Endothelial cell (in vitro differentiated cells): ENCODE data around the gene FMN1. TPM values are rescaled to one million over a fixed set of nuclear protein-coding genes. Genes with fewer than 3 reads are reported as not detected.

Experiments
- DNase-seq: peaks from one replicate; pipeline ENCODE4 v3.0.0; 2021; ENCODE audit warnings: low spot score
- H3K27ac Mint-ChIP-seq: one replicate; pipeline ENCODE4 v1.8.0; 2021; ENCODE audit warnings: mixed read lengths, inconsistent platforms; ENCODE audit not compliant: unreplicated experiment
- H3K27me3 Mint-ChIP-seq: one replicate; pipeline ENCODE4 v1.8.0; 2021; ENCODE audit warnings: mild to moderate bottlenecking, moderate library complexity, mixed read lengths, inconsistent platforms; ENCODE audit not compliant: unreplicated experiment
- H3K36me3 Mint-ChIP-seq: one replicate; pipeline ENCODE4 v1.8.0; 2021; ENCODE audit warnings: mild to moderate bottlenecking, low read depth, mixed read lengths, inconsistent platforms; ENCODE audit not compliant: unreplicated experiment
- H3K4me1 Mint-ChIP-seq: one replicate; pipeline ENCODE4 v1.8.0; 2021; ENCODE audit warnings: mild to moderate bottlenecking, mixed read lengths, inconsistent platforms; ENCODE audit not compliant: unreplicated experiment
- H3K4me3 Mint-ChIP-seq: one replicate; pipeline ENCODE4 v1.8.0; 2021; ENCODE audit warnings: mild to moderate bottlenecking, mixed read lengths, inconsistent platforms; ENCODE audit not compliant: unreplicated experiment
- H3K9me3 Mint-ChIP-seq: one replicate; pipeline ENCODE4 v1.8.0; 2021; ENCODE audit warnings: mixed read lengths, inconsistent platforms; ENCODE audit not compliant: unreplicated experiment
- total RNA-seq: library from RNA; stranded (reverse); fragmentation: NEBNext Ultra II Directional; extraction: Animal tissue kit (Norgen Biotek cat#: 25700); gene quantifications from one replicate; pipeline ENCODE4 v1.2.1, GENCODE V29; 2021; ENCODE audit not compliant: unreplicated experiment
- TF ChIP-seq, protein P1 (sequence below): fragments of 200-600 bp; sonication (generic); IDR thresholded peaks from one replicate; pipeline ENCODE4 v1.5.0; 2021; ENCODE audit warnings: antibody characterized with exemption; ENCODE audit not compliant: unreplicated experiment

FMN1 gene
- total RNA-seq, 1 donor from 2014 or later: 1.3 TPM

GRCh38 chr15:33182278-33182905, 12.1 kb downstream of the FMN1 start:
- TF ChIP-seq, protein P1, sequence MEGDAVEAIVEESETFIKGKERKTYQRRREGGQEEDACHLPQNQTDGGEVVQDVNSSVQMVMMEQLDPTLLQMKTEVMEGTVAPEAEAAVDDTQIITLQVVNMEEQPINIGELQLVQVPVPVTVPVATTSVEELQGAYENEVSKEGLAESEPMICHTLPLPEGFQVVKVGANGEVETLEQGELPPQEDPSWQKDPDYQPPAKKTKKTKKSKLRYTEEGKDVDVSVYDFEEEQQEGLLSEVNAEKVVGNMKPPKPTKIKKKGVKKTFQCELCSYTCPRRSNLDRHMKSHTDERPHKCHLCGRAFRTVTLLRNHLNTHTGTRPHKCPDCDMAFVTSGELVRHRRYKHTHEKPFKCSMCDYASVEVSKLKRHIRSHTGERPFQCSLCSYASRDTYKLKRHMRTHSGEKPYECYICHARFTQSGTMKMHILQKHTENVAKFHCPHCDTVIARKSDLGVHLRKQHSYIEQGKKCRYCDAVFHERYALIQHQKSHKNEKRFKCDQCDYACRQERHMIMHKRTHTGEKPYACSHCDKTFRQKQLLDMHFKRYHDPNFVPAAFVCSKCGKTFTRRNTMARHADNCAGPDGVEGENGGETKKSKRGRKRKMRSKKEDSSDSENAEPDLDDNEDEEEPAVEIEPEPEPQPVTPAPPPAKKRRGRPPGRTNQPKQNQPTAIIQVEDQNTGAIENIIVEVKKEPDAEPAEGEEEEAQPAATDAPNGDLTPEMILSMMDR: no peak
- Mint-ChIP-seq H3K27me3 (no peaks in the 10 kb centered on the region), H3K9me3 (no peaks in the 10 kb centered on the region), H3K36me3 (no peaks in the 10 kb centered on the region), H3K27ac (no peak overlapping the region), H3K4me1 (peaks cover 3% of the 10 kb centered on the region), H3K4me3 (no peak overlapping the region)
- DNase-seq: no peak

DNA sequence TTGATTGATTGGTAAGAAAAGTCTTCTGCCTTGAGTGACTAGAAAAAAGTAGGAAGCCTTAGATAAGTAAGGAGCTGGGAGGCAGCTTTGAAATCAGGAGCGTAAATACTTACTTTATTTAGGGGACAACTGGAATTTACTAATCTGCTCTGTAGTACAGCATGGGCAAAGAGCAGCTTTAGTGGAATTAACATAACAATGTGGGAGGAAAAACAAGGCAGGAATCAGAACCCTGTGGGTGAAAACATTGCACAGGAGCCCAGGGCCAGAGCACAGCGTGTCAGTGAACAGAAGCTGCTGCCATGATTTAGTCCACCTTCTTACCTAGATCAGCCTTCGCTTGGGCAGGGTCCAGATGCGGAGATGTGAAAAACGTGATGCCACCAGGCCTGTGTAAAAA, 14.6 kb downstream of the FMN1 start:
- Mint-ChIP-seq H3K9me3 (no peaks in the 10 kb centered on the region), H3K4me3 (no peak overlapping the region), H3K4me1 (peaks cover 3% of the 10 kb centered on the region), H3K27me3 (no peaks in the 10 kb centered on the region), H3K27ac (no peak overlapping the region), H3K36me3 (no peaks in the 10 kb centered on the region)
- no peak for DNase-seq
- TF ChIP-seq, protein P1: no peak

DNA sequence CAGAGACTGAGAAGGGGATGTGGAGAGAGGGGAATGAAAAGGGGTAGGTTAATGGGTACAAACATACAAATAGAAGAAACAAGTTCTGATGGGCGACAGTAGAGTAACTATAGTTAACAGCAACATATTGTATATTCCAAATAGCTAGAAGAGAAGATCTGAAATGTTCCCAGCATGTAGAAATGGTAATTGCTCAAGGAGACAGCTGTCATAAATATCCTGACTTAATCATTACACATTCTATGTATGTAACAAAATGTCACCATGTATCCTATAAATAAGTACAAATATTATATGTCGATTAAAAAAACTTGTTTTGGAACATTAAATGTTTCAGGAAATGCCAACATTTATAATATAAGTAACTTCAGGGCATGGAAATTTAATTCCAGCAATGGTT, 23.3 kb downstream of the FMN1 start:
- no peaks in the 10 kb centered on the region for H3K4me1 Mint-ChIP-seq

GRCh38 chr15:33169625-33170024, 24.9 kb downstream of the FMN1 start:
- Mint-ChIP-seq H3K36me3 (no peaks in the 10 kb centered on the region), H3K4me1 (no peaks in the 10 kb centered on the region), H3K9me3 (no peaks in the 10 kb centered on the region), H3K4me3 (no peak overlapping the region), H3K27me3 (no peaks in the 10 kb centered on the region), H3K27ac (no peak overlapping the region)
- TF ChIP-seq, protein P1: no peak
- no peak for DNase-seq

More for the DNA sequence above, 23.3 kb downstream of the FMN1 start:
- TF ChIP-seq, protein P1: no peak
- H3K36me3 Mint-ChIP-seq: no peaks in the 10 kb centered on the region
- H3K9me3 Mint-ChIP-seq: no peaks in the 10 kb centered on the region
- DNase-seq: no peak
- H3K27ac Mint-ChIP-seq: no peak overlapping the region
- H3K27me3 Mint-ChIP-seq: no peaks in the 10 kb centered on the region
- no peak overlapping the region for H3K4me3 Mint-ChIP-seq

GRCh38 chr15:33168444-33168843, 26.1 kb downstream of the FMN1 start:
- Mint-ChIP-seq H3K4me1 (no peaks in the 10 kb centered on the region), H3K36me3 (no peaks in the 10 kb centered on the region), H3K27ac (no peak overlapping the region), H3K9me3 (no peaks in the 10 kb centered on the region), H3K4me3 (no peak overlapping the region), H3K27me3 (no peaks in the 10 kb centered on the region)
- no peak for DNase-seq
- TF ChIP-seq, protein P1: no peak
